ENCODE data around the gene PRKCG. TPM values are rescaled to one million over a fixed set of nuclear protein-coding genes. Genes with fewer than 3 reads are reported as not detected.
A peak's percentile ranks its signal among the peaks of the same experiment; 100 is the strongest.

Gene PRKCG
- total RNA-seq, 2 donors from 2014 or later: 0.26 TPM; not detected in 1

- no peaks in the 10 kb centered on the region for H3K27me3 ChIP-seq
- H3K9me3 ChIP-seq: no peaks in the 10 kb centered on the region
- WGBS, 2 donors: 77 to 85% methylated on average over 5 of the region's 6 CpGs
- no peak overlapping the region for H3K4me3 ChIP-seq
- TF ChIP-seq POLR2A (IDR thresholded peaks at IDR 0.05): no peak
- no peak for TF ChIP-seq CTCF (IDR thresholded peaks at IDR 0.05)
- H3K36me3 ChIP-seq (replicated peaks in 1 of 2; ENCODE audit: insufficient read depth in 1 of 2, low read depth in 2 of 2): peaks cover 7 to 11% of the 10 kb centered on the region in 2 donors
- peaks cover 18% of the 10 kb centered on the region for H3K4me1 ChIP-seq
- DNase-seq (no peak), ATAC-seq (no peak)
- no peak overlapping the region for H3K27ac ChIP-seq
- intact Hi-C loops (cut with DNase I): no loop called here
Observed at GRCh38 chr19:53876651-53877224, 5.3 kb upstream of the PRKCG start.

GRCh38 chr19:53877361-53877766 lies 4.6 kb upstream of the PRKCG start:
- 77 to 81% methylated on average over 10 of the region's 10 CpGs for WGBS, 2 donors
- Histone ChIP-seq H3K9me3 (no peaks in the 10 kb centered on the region), H3K4me3 (no peak overlapping the region), H3K27ac (no peak overlapping the region), H3K36me3 (replicated peaks in 1 of 2; ENCODE audit: insufficient read depth in 1 of 2, low read depth in 2 of 2) (peaks cover 7 to 11% of the 10 kb centered on the region in 2 donors), H3K27me3 (peaks cover 0 to 3% of the 10 kb centered on the region in 2 donors), H3K4me1 (peaks cover 24% of the 10 kb centered on the region)
- ATAC-seq (no peak), DNase-seq (no peak)
- TF ChIP-seq POLR2A (IDR thresholded peaks at IDR 0.05) (no peak), CTCF (IDR thresholded peaks at IDR 0.05) (no peak)
- intact Hi-C loops (cut with DNase I): no loop called here

- peak overlapping the region in 1 of 2 donors; percentile 11 for H3K4me3 ChIP-seq
- peaks cover 6 to 7% of the 10 kb centered on the region in 2 donors for H3K36me3 ChIP-seq (replicated peaks in 1 of 2; ENCODE audit: insufficient read depth in 1 of 2, low read depth in 2 of 2)
- 36 to 42% methylated on average over 12 of the region's 12 CpGs for WGBS, 2 donors
- intact Hi-C loops (cut with DNase I): no loop called here
- H3K4me1 ChIP-seq: peaks cover 25% of the 10 kb centered on the region
- no peaks in the 10 kb centered on the region for H3K9me3 ChIP-seq
- no peak for ATAC-seq
- H3K27ac ChIP-seq: no peak overlapping the region
- DNase-seq: no peak
- H3K27me3 ChIP-seq: peaks cover 0 to 17% of the 10 kb centered on the region in 2 donors
- TF ChIP-seq POLR2A (IDR thresholded peaks at IDR 0.05) (no peak), CTCF (IDR thresholded peaks at IDR 0.05) (no peak)
Observed at GRCh38 chr19:53878776-53879139, 3.2 kb upstream of the PRKCG start.

- Histone ChIP-seq H3K4me3 (peak overlapping the region; percentile 11 to 25), H3K36me3 (replicated peaks in 1 of 2; ENCODE audit: insufficient read depth in 1 of 2, low read depth in 2 of 2) (peaks cover 0 to 1% of the 10 kb centered on the region in 2 donors), H3K27me3 (peaks cover 0 to 23% of the 10 kb centered on the region in 2 donors), H3K4me1 (peaks cover 25% of the 10 kb centered on the region), H3K27ac (no peak overlapping the region), H3K9me3 (no peaks in the 10 kb centered on the region)
- ATAC-seq (peak; percentile 97), DNase-seq (peak; percentile 91 to 93 (median 92))
- 2% methylated on average over 24 to 50 of the region's 51 CpGs for WGBS, 2 donors
- TF ChIP-seq CTCF (IDR thresholded peaks at IDR 0.05) (no peak), POLR2A (IDR thresholded peaks at IDR 0.05) (peak in 2 of 3 donors; percentile 21 to 34)
- intact Hi-C loops (cut with DNase I): no loop called here
Observed at GRCh38 chr19:53879140-53880081, 2.6 kb upstream of the PRKCG start.

Measured in body of pancreas (tissue), 4 donors.